ENCODE measurements around the gene PLA1A. TPM values are rescaled to one million over a fixed set of nuclear protein-coding genes. Genes with fewer than 3 reads are reported as not detected.
A peak's percentile ranks its signal among the peaks of the same experiment; 100 is the strongest.

Gene PLA1A
- total and polyA plus RNA-seq, 11 donors: 0.58 to 23.8 (median 1.8) TPM

GRCh38 chr3:119570229-119570628 is 27.5 kb upstream of the PLA1A start:
- intact Hi-C loops (cut with DNase I): no loop called here
- H3K4me3 ChIP-seq: no peak overlapping the region
- ATAC-seq (peak; percentile 42 to 79 (median 62)), DNase-seq (no peak)
- peak overlapping the region in 9 of 12 donors; percentile 26 to 86 (median 57) for H3K27ac ChIP-seq
- H3K27me3 ChIP-seq: no peaks in the 10 kb centered on the region
- TF ChIP-seq CTCF (IDR thresholded peaks at IDR 0.05) (no peak), POLR2A (IDR thresholded peaks at IDR 0.05) (no peak)
- H3K36me3 ChIP-seq: no peaks in the 10 kb centered on the region
- 83 to 85% (median 84%) methylated on average over 5 of the region's 5 CpGs for WGBS, 4 donors
- H3K9me3 ChIP-seq: no peaks in the 10 kb centered on the region
- H3K4me1 ChIP-seq: peaks cover 0 to 36% (median 6%) of the 10 kb centered on the region in 12 donors

DNA sequence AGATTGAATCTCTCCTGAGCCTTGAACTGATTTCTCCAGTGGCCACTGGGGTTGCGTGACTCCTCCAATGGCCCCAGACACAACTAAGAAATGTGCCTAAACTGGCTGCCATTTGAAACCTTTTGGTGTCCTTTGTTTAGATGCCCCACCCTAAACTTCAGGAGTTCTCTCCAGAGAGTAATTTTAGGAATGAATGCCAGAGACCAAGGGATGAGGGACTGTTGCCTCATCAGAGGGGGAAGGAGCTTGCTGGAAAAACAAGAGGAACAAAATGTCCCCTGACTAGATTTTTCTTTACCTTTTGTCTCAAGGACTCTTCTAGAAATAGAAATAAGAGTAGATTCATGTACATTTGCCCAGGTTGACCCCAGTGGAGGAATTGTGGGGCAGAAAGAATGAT is 26.5 kb upstream of the PLA1A start:
- TF ChIP-seq CTCF (IDR thresholded peaks at IDR 0.05): no peak
- no peak for TF ChIP-seq POLR2A (IDR thresholded peaks at IDR 0.05)
- Histone ChIP-seq H3K36me3 (no peaks in the 10 kb centered on the region), H3K27me3 (no peaks in the 10 kb centered on the region), H3K9me3 (no peaks in the 10 kb centered on the region), H3K27ac (peak overlapping the region; percentile 16 to 86 (median 56)), H3K4me1 (peaks cover 0 to 36% (median 6%) of the 10 kb centered on the region in 12 donors), H3K4me3 (no peak overlapping the region)
- ATAC-seq (peak in 2 of 4 donors; percentile 53), DNase-seq (no peak)
- WGBS, 4 donors: 81 to 94% (median 84%) methylated on average over 1 of the region's 1 CpG
- intact Hi-C loops (cut with DNase I): no loop called here

- ATAC-seq (peak in 3 of 4 donors; percentile 61 to 83 (median 65)), DNase-seq (peak in 1 of 5 donors; percentile 29)
- H3K4me1 ChIP-seq: peaks cover 0 to 36% (median 6%) of the 10 kb centered on the region in 12 donors
- no peaks in the 10 kb centered on the region for H3K36me3 ChIP-seq
- H3K9me3 ChIP-seq: no peaks in the 10 kb centered on the region
- peak overlapping the region; percentile 16 to 86 (median 56) for H3K27ac ChIP-seq
- no peak overlapping the region for H3K4me3 ChIP-seq
- H3K27me3 ChIP-seq: no peaks in the 10 kb centered on the region
- intact Hi-C loops (cut with DNase I): no loop called here
- TF ChIP-seq POLR2A (IDR thresholded peaks at IDR 0.05) (no peak), CTCF (IDR thresholded peaks at IDR 0.05) (no peak)
- WGBS, 4 donors: 30 to 65% (median 49%) methylated on average over 5 of the region's 5 CpGs
These were observed 26.0 kb upstream of the PLA1A start for GRCh38 chr3:119571688-119572087.

GRCh38 chr3:119575507-119575906 is 22.2 kb upstream of the PLA1A start:
- ATAC-seq: no peak
- intact Hi-C loops (cut with DNase I): loop anchor here in 5 of 10 donors (5.0 kb wide), 3 partner anchors 62 to 102 kb away; partner anchors contain the start of gene COX17 (in 3 of the 5)
- Histone ChIP-seq H3K4me3 (no peak overlapping the region), H3K27ac (no peak overlapping the region), H3K9me3 (no peaks in the 10 kb centered on the region), H3K36me3 (no peaks in the 10 kb centered on the region), H3K4me1 (peaks cover 0 to 39% (median 17%) of the 10 kb centered on the region in 12 donors), H3K27me3 (no peaks in the 10 kb centered on the region)
- TF ChIP-seq POLR2A (IDR thresholded peaks at IDR 0.05) (no peak), CTCF (IDR thresholded peaks at IDR 0.05) (no peak)
- no peak for DNase-seq
